Measurements from ENCODE around the gene WBP2. TPM values are rescaled to one million over a fixed set of nuclear protein-coding genes. Genes with fewer than 3 reads are reported as not detected.

The WBP2 gene
- total and polyA plus RNA-seq, 2 of the 8 experiments (the other 6 are each of a cell fraction or from before 2014, with no cell fraction given), result 48.2 to 71.2 TPM

- H3K9me3 ChIP-seq (ENCODE audit: insufficient read depth in 2 of 2, low read depth in 1 of 2, low read length in 1 of 2), result no peaks in the 10 kb centered on the region
- H3K14ac ChIP-seq (ENCODE audit: insufficient read length), result no peak overlapping the region
- DNase-seq (ENCODE audit: low read depth in 1 of 2, low spot score in 2 of 2) (no peak), FAIRE-seq (no peak)
- peaks cover 0 to 11% of the 10 kb centered on the region in 2 experiments for H4K20me1 ChIP-seq (replicated peaks in 1 of 2; ENCODE audit: control insufficient read depth in 1 of 2, insufficient read depth in 2 of 2, low read length in 2 of 2)
- no peak overlapping the region for H3K4me3 ChIP-seq (ENCODE audit: extremely low read depth in 1 of 4, insufficient read depth in 2 of 4, low read depth in 3 of 4, low read length in 4 of 4)
- no peak overlapping the region for H3K18ac ChIP-seq (ENCODE audit: extremely low read depth, low read length)
- H3K79me2 ChIP-seq (ENCODE audit: control insufficient read depth in 1 of 2, insufficient read depth in 2 of 2, low read length in 2 of 2), result peaks cover 0 to 2% of the 10 kb centered on the region in 2 experiments; a peak in 1 of 4 replicates
- no peak overlapping the region for H4K5ac ChIP-seq (ENCODE audit: insufficient read length, low read depth, low read length)
- no peak overlapping the region for H2AK5ac ChIP-seq (ENCODE audit: low read depth, low read length)
- no peak overlapping the region for H2BK20ac ChIP-seq (ENCODE audit: low read length)
- H3K4me1 ChIP-seq (replicated peaks in 1 of 4; ENCODE audit: control insufficient read depth in 3 of 4, insufficient read depth in 4 of 4, low read length in 3 of 4), result no peaks in the 10 kb centered on the region
- no peak overlapping the region for H3K27ac ChIP-seq (ENCODE audit: low read depth, low read length)
- H2BK15ac ChIP-seq (ENCODE audit: low read length), result no peak overlapping the region
- CTCF ChIA-PET (ENCODE audit: partially characterized antibody), result interaction anchor here (0.9 to 4.2 kb wide), 8 partner anchors 8 to 325 kb away, joined by 3 to 31 read pairs (median 5); no protein-coding TSS in a partner anchor
- no peak overlapping the region for H3K4me2 ChIP-seq (ENCODE audit: insufficient read depth in 1 of 2, low read depth in 2 of 2, low read length in 2 of 2)
- no peak overlapping the region for H3K9ac ChIP-seq (replicated peaks in 1 of 4; ENCODE audit: extremely low read depth in 1 of 4, low read depth in 3 of 4, low read length in 3 of 4)
- no peak overlapping the region for H3K23ac ChIP-seq (ENCODE audit: insufficient read length)
- no peak overlapping the region for H3K56ac ChIP-seq (replicated peaks; ENCODE audit: insufficient read length, low read depth, low read length)
- H2BK120ac ChIP-seq (replicated peaks; ENCODE audit: low read depth, low read length), result no peak overlapping the region
- no peaks in the 10 kb centered on the region; the same call in 1 of the 2 replicates for H3K79me1 ChIP-seq (ENCODE audit: low read depth, low read length)
- H2BK12ac ChIP-seq (ENCODE audit: low read depth, low read length), result no peak overlapping the region
- POLR2A ChIA-PET (ENCODE audit: partially characterized antibody), result interaction anchor here (0.6 to 2.8 kb wide), 4 partner anchors 24 to 498 kb away, joined by 4 to 17 read pairs (median 7); no protein-coding TSS in a partner anchor
- no peaks in the 10 kb centered on the region for H3K27me3 ChIP-seq (replicated peaks in 1 of 4; ENCODE audit: control insufficient read depth in 3 of 4, extremely low read depth in 1 of 4, insufficient read depth in 3 of 4, low read length in 3 of 4)
- H2AFZ ChIP-seq (ENCODE audit: low read length), result no peak overlapping the region
- H2BK5ac ChIP-seq (ENCODE audit: low read depth, low read length), result no peak overlapping the region
- H4K8ac ChIP-seq (ENCODE audit: extremely low read depth, insufficient read depth, low read length), result no peak overlapping the region
- H4K91ac ChIP-seq (replicated peaks; ENCODE audit: insufficient read length, low read length), result no peak overlapping the region
- WGBS, 2 experiments (ENCODE audit: extremely low coverage in 1 of 2, insufficient coverage in 1 of 2, insufficient read length in 1 of 2, insufficient replicate concordance in 2 of 2, low coverage in 1 of 2, low lambda C conversion rate in 2 of 2, missing lambda C conversion rate in 1 of 2), result 97% methylated on average over 18 of the region's 18 CpGs; no CpG with 5 or more reads in 1 of the 2 experiments
- H3K4ac ChIP-seq (replicated peaks; ENCODE audit: insufficient read length, low read depth, low read length), result no peak overlapping the region
- H3K23me2 ChIP-seq (ENCODE audit: low read depth, low read length), result no peaks in the 10 kb centered on the region
- peaks cover 8 to 30% (median 26%) of the 10 kb centered on the region in 4 experiments; a peak in 7 of 8 replicates for H3K36me3 ChIP-seq (ENCODE audit: control insufficient read depth in 2 of 4, insufficient read depth in 4 of 4, low read length in 3 of 4)
- TF ChIP-seq CREB1 (IDR thresholded peaks at IDR 0.05) (no peak), TBP (IDR thresholded peaks at IDR 0.05; ENCODE audit: low read depth, low read length) (no peak), RBBP5 (IDR thresholded peaks at IDR 0.05; ENCODE audit: borderline replicate concordance, low read depth, low read length) (no peak), SP2 (IDR thresholded peaks at IDR 0.05; ENCODE audit: low read length) (no peak), JUN (IDR thresholded peaks at IDR 0.05; ENCODE audit: low read depth, low read length) (no peak), KDM1A (IDR thresholded peaks at IDR 0.05; ENCODE audit: borderline replicate concordance, low read length) (no peak), SAP30 (IDR thresholded peaks at IDR 0.05; ENCODE audit: insufficient read depth, insufficient replicate concordance, low read length) (no peak), HDAC2 (IDR thresholded peaks at IDR 0.05; ENCODE audit: borderline replicate concordance in 1 of 2, low read depth in 2 of 2, low read length in 2 of 2) (no peak), SUZ12 (IDR thresholded peaks at IDR 0.05; ENCODE audit: low read length) (no peak)
Measured at GRCh38 chr17:75808905-75809621, 46.1 kb downstream of the WBP2 start.
